Right lobe of liver (tissue), 6 donors: ENCODE measurements around the gene RNF223. TPM values are rescaled to one million over a fixed set of nuclear protein-coding genes. Genes with fewer than 3 reads are reported as not detected.

Experiments used
- ATAC-seq, 4 donors: fragments of 200-7000 bp; cut with Tn5 transposase; one replicate each; pipeline ENCODE4 v1.9.1; 2020; ENCODE audit warnings: mild to moderate bottlenecking in 4 of 4, moderate library complexity in 4 of 4
- DNase-seq, 3 donors: peaks; one replicate each; pipeline ENCODE4 v3.0.0-alpha.2; 2020
- H3K27ac ChIP-seq, 3 donors: fragments of 200-600 bp; one replicate each; pipeline ENCODE4 v1.8.0; 2022
- H3K27me3 ChIP-seq, 2 donors: fragments of 200-600 bp; one replicate each; pipeline ENCODE4 v1.8.0; 2022
- H3K36me3 ChIP-seq, 4 donors: fragments of 200-600 bp; sonication (generic) in 1 of 4; one replicate each; pipeline versions ENCODE4 v1.5.1 to v1.8.0; 2017 to 2022; ENCODE audit warnings: control low read depth in 1 of 4
- H3K4me1 ChIP-seq, 4 donors: fragments of 200-600 bp; sonication (generic) in 1 of 4; one replicate each; pipeline versions ENCODE4 v1.5.1 to v1.8.0; 2017 to 2022; ENCODE audit warnings: control low read depth in 1 of 4
- H3K4me3 ChIP-seq, 3 donors: fragments of 200-600 bp; one replicate each; pipeline ENCODE4 v1.8.0; 2022
- H3K9me3 ChIP-seq, 4 donors: fragments of 200-600 bp; sonication (generic) in 1 of 4; one replicate each; pipeline versions ENCODE4 v1.5.1 to v1.8.0; 2017 to 2022; ENCODE audit warnings: control low read depth in 1 of 4
- CTCF ChIP-seq, 4 donors: fragments of 200-600 bp in 3 of 4; fragments of 450-650 bp in 1 of 4; IDR thresholded peaks; one replicate each; pipeline versions ENCODE4 v1.5.1 to v1.8.0; 2016 to 2022; ENCODE audit warnings: antibody characterized with exemption in 4 of 4, mild to moderate bottlenecking in 2 of 4
- POLR2A ChIP-seq: fragments of 450-650 bp; IDR thresholded peaks from one replicate; pipeline ENCODE4 v1.6.1; 2017; ENCODE audit warnings: antibody characterized with exemption, mild to moderate bottlenecking
- WGBS: methylation state at CpG from one replicate; pipeline ENCODE4 v1.1.6; 2018; ENCODE audit warnings: low coverage, low lambda C conversion rate; ENCODE audit not compliant: insufficient coverage; ENCODE audit errors: missing lambda C conversion rate; 5-methylcytosine and 5-hydroxymethylcytosine counted together
- intact Hi-C, 2 donors: fragments of 100-400 bp; cut with DNase I; formaldehyde crosslinking; loops; one replicate each; pipeline versions ENCODE4 v1.11.2 to v1.14.1; 2022
- total RNA-seq, 6 experiments: library from RNA; depleted of rRNA in 2 of 6; stranded (reverse); fragments of >200 nt in 2 of 6; fragmentation: NEBNext Ultra II Directional in 3 of 6; extraction: Animal tissue kit (Norgen Biotek cat#: 25700) in 3 of 6; gene quantifications; one replicate each; pipeline versions ENCODE4 v1.1.0 to v1.2.4, GENCODE V29; 2016 to 2023
- donor health status: DM: no; HTN: yes; CAD: no.
- donor health status: DM: no; HTN: no; CAD: no.
- donor health status: DM: no; HTN: no; CAD: no.
- donor health status: DM: no; HTN: yes; CAD: no.
- donor health status: DM: no; HTN: yes; CAD: no.

The RNF223 gene
- total RNA-seq, 6 experiments from 2014 or later, result not detected

DNA sequence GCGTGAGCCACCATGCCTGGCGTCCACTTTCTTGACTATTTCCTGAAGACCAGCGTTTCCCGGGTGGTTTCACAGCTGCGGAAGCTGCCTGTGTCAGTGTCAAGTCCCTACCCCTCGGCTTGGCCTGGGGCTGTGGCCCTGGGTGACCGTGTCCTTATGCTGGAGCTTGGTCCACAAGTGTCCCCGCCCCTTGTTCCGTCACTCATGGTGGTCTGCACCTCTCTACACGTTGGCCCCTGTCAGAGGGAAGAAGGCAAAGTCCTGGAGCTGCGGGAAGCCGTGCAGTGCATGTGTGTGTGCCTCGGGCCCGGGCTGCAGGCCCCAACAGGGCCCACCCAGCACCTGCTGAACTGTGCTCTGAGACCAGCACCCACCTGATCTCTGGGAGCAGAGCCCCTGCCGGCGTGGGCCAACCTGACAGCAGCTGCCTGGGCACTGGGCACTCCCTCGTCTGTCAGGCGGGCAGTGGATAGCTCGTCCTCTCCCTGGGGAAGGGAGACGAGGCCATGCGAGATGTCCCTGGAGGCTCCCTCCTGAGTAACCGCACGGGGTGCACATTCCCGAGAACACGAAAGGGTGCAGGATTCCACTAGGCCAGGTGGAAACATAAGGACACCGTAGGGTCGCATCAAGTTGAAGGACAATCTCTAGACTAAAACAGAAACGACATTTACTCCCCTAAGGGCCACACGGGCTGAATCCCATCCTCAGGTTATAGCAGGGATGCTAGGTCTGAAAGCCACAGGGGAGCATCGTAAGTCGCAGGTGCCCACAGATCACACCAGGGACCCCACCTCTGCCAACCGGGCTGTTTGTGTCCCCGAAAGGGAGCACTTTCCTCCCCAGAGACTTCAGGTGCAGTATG, 44.1 kb upstream of the RNF223 start:
- no peaks in the 10 kb centered on the region for H3K9me3 ChIP-seq
- no peaks in the 10 kb centered on the region for H3K27me3 ChIP-seq
- no peak overlapping the region for H3K4me3 ChIP-seq
- intact Hi-C loops, result no loop called here
- TF ChIP-seq CTCF (IDR thresholded peaks at IDR 0.05), result no peak
- TF ChIP-seq POLR2A, result no peak
- 79% methylated on average over 13 of the region's 33 CpGs for WGBS
- no peak for ATAC-seq
- H3K27ac ChIP-seq, result no peak overlapping the region
- H3K4me1 ChIP-seq, result peaks cover 0 to 10% (median 4%) of the 10 kb centered on the region in 4 donors
- no peaks in the 10 kb centered on the region for H3K36me3 ChIP-seq
- DNase-seq, result peak in 2 of 3 donors; percentile 41 to 54

- ATAC-seq (no peak), DNase-seq (peak in 1 of 3 donors; percentile 60)
- H3K36me3 ChIP-seq, result no peaks in the 10 kb centered on the region
- intact Hi-C loops, result no loop called here
- H3K4me1 ChIP-seq, result peaks cover 0 to 7% (median 3%) of the 10 kb centered on the region in 4 donors
- no peak overlapping the region for H3K4me3 ChIP-seq
- H3K9me3 ChIP-seq, result no peaks in the 10 kb centered on the region
- no peaks in the 10 kb centered on the region for H3K27me3 ChIP-seq
- TF ChIP-seq POLR2A (no peak), CTCF (IDR thresholded peaks at IDR 0.05) (no peak)
- 63% methylated on average over 4 of the region's 20 CpGs for WGBS
- no peak overlapping the region for H3K27ac ChIP-seq
These were observed 43.3 kb upstream of the RNF223 start for GRCh38 chr1:1117469-1117831.

- H3K4me3 ChIP-seq, result peak overlapping the region; percentile 51 to 95 (median 79)
- intact Hi-C loops, result no loop called here
- peaks cover 0 to 2% (median under 1%) of the 10 kb centered on the region in 4 donors for H3K4me1 ChIP-seq
- no peak for ATAC-seq
- no peaks in the 10 kb centered on the region for H3K9me3 ChIP-seq
- H3K27me3 ChIP-seq, result no peaks in the 10 kb centered on the region
- no peak for TF ChIP-seq POLR2A
- no peak for TF ChIP-seq CTCF (IDR thresholded peaks at IDR 0.05)
- H3K36me3 ChIP-seq, result no peaks in the 10 kb centered on the region
- DNase-seq, result peak in 2 of 3 donors; percentile 44 to 61
- no peak overlapping the region for H3K27ac ChIP-seq
- 46% methylated on average over 9 of the region's 47 CpGs for WGBS
These were observed 42.8 kb upstream of the RNF223 start for GRCh38 chr1:1116701-1117468.

GRCh38 chr1:1115786-1116700, 41.9 kb upstream of the RNF223 start, which contains the start of gene C1orf159:
C1orf159 (minus strand) TSS chr1:1116089; CDS start chr1:1091543, 24,546 bp downstream.
- Histone ChIP-seq H3K27ac (peak within 1 kb of the TSS in 1 of 3 donors; percentile 49), H3K9me3 (no peaks in the 10 kb centered on the region), H3K4me1 (no peaks in the 10 kb centered on the region), H3K27me3 (no peaks in the 10 kb centered on the region), H3K4me3 (peak within 1 kb of the TSS; percentile 51 to 95 (median 79)), H3K36me3 (no peaks in the 10 kb centered on the region)
- under 1% methylated on average over 31 of the region's 128 CpGs for WGBS
- ATAC-seq, result peak; percentile 98 to 99 (median 99)
- DNase-seq, result peak; percentile 98 to 99 (median 99)
- no peak for TF ChIP-seq POLR2A
- TF ChIP-seq CTCF (IDR thresholded peaks at IDR 0.05), result no peak
- intact Hi-C loops, result no loop called here
